ENCODE data around the gene PFKP.

DNA sequence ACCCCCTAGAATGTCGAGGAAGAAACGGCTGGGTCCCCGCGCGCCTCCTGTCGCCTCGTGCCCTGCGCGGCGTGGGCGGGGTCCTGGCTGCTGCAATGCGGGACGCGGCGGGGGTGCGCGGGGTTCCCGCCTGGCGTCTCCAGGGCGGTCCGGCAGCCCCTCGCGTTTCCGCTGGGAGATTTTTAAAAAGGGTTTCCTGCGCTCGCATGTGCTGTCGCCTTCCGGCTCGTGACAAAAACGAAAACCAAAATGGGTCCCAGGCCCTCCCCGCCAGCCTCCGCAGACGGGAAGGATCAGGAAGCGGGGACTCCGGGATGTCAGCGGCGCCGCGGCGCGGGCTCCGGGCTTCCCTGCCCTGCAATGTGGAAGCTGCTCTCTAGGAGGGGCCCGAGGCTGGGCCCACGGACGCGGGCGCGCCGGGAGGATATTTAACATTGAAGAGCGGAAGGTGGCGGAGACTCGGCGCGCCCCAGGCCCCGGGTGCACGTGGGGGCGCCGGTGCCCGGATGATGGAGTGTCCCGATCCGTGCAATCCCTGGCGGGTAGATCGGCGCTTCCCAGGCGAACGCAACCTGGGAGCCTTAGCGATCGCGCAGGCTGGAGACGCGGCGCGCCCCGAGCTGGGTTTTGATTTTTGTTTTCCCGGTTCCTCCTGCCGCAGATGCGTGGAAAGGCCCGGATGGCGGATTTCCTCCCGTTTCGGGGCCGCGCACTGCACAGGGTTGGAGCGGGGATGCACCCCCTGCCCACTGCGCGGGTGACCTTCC lies 1.0 kb downstream of the PFKP start:
- TF ChIP-seq, protein P1, sequence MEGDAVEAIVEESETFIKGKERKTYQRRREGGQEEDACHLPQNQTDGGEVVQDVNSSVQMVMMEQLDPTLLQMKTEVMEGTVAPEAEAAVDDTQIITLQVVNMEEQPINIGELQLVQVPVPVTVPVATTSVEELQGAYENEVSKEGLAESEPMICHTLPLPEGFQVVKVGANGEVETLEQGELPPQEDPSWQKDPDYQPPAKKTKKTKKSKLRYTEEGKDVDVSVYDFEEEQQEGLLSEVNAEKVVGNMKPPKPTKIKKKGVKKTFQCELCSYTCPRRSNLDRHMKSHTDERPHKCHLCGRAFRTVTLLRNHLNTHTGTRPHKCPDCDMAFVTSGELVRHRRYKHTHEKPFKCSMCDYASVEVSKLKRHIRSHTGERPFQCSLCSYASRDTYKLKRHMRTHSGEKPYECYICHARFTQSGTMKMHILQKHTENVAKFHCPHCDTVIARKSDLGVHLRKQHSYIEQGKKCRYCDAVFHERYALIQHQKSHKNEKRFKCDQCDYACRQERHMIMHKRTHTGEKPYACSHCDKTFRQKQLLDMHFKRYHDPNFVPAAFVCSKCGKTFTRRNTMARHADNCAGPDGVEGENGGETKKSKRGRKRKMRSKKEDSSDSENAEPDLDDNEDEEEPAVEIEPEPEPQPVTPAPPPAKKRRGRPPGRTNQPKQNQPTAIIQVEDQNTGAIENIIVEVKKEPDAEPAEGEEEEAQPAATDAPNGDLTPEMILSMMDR (IDR thresholded peaks at IDR 0.05; ENCODE audit: insufficient read depth, low read length, poor library complexity, severe bottlenecking) = no peak
- TF ChIP-seq EZH2phosphoT487 (conservative IDR thresholded peaks at IDR 0.05; ENCODE audit: low read length) = no peak

Measured in SU-DHL-6 (cell line).